GM18907 (cell line): Measurements from ENCODE around the gene RAP1GDS1.
"Not testable (repeated sequence)": the region's sequence is repeated elsewhere in the genome, so short reads cannot be mapped to it uniquely, and the experiment has no call there.

Experiments used
- ATAC-seq: cut with Tn5 transposase; IDR thresholded peaks from one replicate; pipeline ENCODE4 v1.9.1; 2021; ENCODE audit warnings: mild to moderate bottlenecking, moderate library complexity; ENCODE audit not compliant: unreplicated experiment

The RAP1GDS1 gene

DNA sequence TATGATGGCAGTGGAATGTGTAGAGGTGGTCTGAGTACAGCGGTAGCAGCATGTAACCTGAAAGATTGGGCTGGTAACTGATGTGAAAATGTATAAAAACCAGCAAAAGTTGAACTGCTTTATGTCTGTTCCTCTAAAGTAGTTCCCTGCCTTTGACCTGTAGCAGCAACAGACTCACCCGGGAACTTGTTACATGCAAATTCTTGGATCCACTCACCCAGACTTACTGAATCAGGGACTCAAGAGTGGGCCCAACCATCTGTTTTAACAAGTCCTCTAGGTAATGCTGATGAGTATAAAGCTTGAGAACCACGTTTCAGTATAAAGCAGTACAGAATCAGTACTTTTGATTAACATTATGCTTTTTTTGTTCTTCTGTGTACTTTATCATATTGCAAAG lies 84.7 kb downstream of the RAP1GDS1 start:
- no peak for ATAC-seq

DNA sequence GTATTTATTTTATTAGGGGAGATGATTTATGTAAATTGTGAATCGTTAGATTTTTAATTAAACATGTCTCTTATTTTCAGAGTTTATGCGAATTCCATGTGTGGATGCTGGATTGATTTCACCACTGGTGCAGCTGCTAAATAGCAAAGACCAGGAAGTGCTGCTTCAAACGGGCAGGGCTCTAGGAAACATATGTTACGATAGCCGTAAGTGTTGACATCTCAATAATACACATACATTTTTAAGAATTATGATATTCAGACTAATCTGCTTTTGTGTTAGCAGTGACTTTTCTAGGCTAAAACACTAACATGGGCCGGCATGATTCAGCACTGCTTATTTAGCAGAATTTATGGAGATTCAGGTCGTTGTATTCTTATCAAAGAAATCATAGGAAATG lies 91.2 kb downstream of the RAP1GDS1 start:
- no peak for ATAC-seq

DNA sequence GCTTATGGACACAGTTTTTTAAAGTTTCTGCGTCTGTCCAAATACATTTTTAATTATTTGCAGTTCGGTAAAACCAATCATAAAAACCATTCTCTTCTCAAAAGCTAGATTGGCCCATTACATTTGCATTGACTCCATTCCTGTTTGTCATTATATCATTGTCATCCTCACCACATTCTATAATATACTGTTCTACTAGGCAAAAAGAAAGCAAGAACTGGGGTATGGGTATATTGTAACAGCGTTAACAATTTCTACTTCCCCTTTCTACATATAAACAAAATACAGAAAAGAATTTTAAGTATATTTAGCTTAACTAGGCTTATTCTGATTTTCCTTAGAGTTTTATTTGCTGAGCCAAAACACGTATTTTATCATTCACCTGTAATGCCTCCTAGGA lies 91.8 kb downstream of the RAP1GDS1 start:
- ATAC-seq, result no peak

DNA sequence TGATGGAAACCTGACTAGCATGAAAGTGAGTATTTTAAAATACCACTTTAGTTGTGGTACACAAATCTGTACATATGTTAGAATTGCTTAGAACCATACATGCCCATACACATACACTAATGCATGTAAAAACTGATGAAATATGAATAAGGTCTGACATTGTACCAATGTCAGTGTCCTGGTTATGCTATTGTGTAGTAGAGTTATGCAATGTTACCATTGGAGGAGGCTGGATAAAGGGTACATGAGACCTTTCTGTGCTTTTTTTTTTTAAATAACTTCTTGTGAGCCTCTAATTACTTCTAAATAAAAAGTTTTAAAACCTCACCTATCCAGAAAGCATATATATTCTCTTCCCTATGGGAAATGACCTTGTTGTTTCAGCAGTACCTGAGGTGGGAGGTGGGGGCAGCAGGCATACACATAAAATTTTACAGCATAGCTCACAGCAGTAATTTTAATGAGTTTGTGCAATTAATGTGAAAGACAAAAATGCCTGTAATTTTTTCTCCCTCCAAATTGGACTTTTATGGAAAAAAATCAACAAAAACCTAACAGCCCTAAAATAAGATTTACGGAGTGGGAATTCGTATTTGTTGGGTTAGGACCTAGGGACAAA lies 97.6 kb downstream of the RAP1GDS1 start:
- no peak for ATAC-seq

DNA sequence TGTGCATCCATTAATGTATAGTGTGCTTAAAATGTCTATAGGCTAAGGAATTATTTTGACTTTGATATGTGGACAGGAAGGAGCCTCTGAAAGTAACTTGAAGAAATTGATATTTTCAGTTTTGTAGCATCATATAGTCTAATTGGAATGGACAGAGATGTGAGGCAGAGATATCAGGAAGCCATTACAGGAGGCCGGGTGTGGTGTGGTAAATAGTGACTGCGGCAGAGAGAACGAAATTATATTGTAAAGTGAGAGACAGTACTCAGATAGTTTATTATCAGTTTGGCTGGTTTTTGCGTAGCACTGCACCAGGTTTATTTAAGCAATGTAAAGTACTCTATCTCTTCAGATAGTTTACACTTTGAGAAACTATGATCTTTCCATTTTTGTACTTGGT lies 98.5 kb downstream of the RAP1GDS1 start:
- no peak for ATAC-seq

DNA sequence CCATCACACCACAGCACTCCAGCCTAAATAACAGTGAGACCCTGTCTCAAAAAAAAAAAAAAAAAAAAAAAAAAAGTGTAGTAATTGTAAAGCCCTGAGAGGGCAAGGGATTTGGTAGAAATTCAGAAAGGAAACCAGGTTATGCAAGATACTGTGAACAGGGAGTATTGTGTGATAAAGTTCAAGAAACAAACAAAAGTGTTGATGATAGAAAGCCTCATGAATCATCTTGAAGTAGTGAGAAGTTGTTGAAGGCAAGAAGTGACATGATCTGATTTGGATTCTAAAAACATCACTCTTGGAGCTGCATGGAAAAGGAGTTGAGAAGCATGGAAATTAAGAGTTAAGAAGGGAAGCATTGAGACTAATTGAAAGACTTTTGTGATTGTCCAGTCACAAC lies 102.2 kb downstream of the RAP1GDS1 start:
- ATAC-seq, result no peak

DNA sequence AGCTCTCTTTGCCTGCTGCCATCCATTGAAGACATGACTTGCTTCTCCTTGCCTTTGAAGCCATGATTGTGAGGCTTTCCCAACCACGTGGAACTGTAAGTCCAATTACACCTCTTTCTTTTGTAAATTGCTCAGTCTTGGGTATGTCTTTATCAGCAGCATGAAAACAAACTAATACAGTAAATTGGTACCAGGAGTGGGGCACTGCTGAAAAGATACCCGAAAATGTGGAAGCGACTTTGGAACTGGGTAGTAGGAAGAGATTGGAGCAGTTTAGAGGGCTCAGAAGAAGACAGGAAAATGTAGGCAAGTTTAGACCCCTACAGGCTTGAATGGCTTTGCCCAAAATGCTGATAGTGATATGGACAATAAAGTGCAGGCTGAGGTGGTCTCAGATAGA lies 105.1 kb downstream of the RAP1GDS1 start:
- not testable (repeated sequence) for ATAC-seq

DNA sequence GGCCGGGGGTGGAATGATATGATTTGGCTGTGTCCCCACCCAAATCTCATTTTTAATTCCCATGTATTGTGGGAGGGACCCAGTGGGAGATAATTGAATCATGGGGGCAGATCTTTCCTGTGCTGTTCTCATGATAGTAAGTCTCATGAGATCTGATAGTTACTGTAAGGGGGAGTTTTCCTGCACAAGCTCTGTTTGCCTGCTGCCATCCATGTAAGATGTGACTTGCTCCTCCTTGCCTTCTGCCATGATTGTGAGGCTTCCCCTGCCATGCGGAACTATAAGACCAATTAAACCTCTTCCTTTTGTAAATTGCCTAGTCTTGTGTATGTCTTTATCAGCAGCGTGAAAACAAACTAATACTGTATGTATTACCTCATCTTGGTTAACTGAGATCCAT lies 106.8 kb downstream of the RAP1GDS1 start:
- not testable (repeated sequence) for ATAC-seq

DNA sequence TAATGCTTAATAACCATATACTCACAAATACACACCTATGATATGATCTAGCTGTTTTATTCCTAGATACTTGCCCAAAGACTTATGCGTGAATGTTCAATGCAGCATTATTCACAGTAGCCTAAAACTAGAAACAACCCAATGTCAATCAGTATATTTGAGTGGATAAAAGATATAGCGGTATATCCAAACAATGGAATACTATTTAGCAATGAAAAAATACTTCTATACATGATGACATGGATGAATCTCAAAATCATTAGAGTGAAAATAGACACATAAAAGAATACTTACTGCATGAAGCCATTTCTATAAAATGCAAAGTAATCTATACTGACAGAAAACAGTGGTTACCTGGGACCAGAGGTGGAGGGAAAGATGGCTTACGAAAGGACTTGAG lies 108.1 kb downstream of the RAP1GDS1 start:
- ATAC-seq, result no peak

DNA sequence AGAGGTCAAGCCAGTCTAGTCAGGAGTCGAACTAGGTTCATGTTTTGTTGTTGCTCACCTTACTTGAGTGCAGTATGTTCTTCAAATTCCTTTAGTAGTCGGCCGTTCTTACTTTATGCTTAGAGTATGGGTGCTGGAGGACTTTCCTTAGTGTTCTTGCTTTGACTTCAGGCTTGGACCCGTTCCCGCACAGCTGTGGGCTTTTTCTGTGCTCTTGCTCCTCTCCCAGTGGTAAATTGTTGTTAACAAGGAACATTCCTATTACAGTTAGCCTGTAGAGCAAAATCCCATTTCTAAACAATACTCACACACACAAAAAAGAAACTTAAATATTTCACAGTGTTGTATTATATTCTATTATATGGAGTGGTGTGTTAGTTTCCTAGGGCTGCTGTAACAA lies 113.5 kb downstream of the RAP1GDS1 start:
- no peak for ATAC-seq

DNA sequence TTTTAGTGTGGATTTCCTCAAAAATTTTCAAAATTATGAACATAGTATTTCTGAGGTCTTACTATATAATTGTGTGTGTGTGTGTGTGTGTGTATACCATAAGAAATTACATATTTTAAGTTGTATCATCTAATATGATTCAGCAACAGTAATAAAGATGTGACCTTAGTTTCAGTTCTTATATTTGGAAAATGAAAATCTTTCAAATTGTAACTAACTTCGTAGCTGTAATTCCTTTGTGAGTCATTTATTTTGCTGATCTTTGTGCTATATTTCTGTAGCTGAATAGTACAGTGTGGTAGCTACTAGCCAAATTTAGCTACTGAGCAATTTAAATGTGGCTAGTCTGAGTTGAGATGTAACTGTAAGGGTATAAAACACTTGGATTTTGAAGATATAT lies 116.4 kb downstream of the RAP1GDS1 start:
- ATAC-seq, result no peak

DNA sequence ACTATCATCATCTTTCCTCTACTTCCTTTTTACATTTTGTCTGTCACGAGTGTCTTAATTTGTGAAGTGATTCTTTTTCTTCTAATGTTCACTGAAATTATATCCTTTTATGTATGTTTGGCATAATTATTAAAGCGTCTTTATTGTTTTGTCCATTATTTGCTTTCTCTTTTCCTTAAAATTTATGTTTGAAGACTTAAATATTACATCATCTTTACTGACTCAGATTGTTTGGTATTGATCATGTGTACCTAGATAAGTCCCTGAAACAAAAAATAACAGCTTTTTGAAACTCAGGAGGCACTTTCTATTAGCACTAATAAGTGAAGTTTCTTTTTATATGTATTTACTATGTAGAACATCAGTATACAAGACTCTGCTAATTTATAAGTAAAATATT lies 120.1 kb downstream of the RAP1GDS1 start:
- no peak for ATAC-seq

DNA sequence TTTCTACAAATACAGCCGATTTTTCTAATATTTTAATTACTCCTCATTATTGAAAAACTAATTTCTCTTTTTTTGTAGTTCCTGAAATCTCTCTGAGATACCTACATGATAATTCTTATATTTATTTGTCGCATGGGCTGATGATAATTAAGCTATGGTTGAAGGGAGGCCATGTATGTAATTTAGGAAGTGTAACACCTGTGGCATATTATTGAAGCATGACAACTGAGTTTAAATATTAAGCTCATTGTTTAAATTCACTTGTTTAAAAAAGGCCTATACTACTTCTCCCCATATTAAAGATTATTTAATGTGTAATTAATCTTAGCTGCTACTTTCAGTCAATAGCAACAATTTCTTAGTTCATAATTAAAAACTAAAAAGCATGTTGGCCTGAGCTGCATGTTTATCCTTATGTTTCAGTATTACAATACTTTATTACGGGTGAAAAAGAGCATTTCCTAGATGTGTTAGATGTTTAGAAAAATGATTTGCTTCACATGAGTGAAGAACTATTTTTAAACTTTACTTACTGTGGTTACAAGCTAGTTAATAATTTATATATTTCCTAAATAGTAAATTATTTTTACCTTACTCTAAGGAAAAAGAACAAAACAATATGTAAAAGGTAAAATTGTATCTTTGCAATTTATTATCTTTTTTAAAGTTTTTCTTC lies 122.4 kb downstream of the RAP1GDS1 start:
- ATAC-seq, result peak; percentile 83

DNA sequence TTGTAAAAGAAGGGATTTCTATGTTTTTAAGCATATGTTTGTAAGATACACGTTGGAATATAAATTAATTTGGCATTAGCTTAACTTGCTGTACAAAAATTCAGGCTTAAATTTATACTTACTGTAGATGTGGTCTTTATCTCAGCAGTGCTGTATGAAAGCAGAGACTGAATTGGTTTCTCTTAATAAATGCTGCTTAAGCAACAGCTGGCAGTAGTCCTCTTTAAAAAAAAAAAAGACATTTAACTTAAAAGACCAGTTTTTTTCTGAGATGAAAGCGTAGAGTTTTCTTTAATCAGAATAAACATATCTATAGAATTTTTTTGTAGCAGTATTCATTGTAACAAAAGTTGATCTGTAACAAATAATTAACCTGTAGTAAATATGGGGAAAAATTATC lies 124.6 kb downstream of the RAP1GDS1 start:
- no peak for ATAC-seq

DNA sequence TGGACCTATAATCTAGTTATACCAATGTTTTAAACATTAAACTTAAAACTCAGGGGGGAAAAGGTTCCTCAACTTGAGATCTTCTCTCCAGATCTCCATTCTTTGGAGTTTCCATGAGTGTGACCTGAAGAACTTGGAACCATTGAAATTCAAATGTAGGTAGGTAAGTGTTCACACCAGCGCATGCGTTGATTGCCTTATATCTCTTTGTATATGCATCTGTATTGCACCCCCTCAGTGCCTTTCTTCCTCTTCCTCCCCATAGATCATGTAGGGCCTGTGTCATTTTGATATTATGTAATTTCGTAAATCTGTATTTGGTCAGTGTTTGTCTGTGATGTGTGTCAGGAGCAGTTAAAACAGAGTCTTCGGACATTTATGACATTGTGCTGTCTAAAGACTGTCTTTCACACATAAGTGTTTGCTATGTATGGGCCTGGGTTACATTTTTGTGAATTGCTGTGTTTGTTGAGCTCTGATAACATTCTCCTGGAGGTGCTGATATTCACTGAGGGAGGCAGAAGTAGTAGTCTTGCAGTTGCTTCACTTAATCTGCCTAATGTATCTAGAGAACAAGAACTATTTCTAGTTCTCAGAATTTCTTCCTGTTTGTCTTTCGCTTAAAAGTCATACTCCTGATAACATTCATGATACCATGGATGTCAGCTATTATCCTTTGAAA lies 126.3 kb downstream of the RAP1GDS1 start:
- ATAC-seq, result no peak

DNA sequence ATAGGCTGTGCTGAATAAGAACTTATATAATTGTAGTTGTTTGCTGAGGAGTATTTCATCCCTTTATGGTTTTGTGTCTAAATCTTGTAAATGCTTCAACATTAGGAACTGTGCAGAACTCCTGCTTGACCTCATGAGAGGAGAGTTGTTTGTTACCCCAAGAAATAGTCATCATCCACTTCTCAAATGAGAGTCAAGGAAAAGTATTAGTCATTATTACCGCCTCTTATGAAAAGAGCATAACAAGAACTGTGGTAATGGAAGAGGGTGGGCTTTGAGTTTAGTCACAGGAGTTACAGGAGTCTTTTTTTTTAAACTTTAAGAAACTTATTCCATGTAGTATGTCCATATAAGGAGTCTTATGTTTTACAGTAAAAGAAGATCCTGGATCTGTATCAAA lies 132.9 kb downstream of the RAP1GDS1 start:
- ATAC-seq, result no peak

DNA sequence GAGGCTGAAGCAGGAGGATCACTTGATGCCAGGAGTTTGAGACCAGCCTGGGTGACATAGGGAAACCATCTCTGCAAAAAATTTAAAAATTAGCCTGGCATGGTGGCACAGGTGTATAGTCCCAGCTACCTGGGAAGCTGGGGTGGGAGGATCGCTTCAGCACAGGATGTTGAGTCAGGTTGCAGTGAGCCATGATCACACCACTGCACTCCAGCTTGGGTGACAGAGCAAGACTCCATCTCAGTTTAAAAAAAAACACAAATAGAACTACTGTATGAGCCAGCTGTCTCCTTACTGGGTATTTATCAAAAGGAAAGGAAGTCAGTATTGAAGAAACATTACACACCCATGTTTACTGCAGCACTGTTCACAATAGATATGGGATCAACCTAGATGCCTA lies 138.7 kb downstream of the RAP1GDS1 start:
- ATAC-seq, result no peak

DNA sequence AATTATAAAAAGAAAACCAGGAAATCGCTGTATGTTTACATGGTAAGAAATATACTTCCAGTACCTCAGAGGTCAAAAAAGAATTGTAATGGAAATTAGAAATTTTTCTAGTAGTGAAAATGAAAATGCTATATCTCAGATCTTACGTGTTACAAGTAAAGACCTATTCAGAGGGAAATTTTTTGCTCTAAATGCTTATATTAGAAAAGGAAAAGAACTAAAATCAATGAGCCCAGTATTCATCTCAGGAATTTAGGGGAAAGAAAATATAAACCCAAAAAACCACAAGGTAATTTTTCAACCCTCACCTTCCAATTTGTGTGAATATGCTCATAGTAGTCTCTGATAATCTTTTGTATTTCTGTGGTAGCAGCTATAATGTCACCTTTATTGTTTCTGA lies 145.6 kb downstream of the RAP1GDS1 start:
- ATAC-seq, result peak; percentile 82

DNA sequence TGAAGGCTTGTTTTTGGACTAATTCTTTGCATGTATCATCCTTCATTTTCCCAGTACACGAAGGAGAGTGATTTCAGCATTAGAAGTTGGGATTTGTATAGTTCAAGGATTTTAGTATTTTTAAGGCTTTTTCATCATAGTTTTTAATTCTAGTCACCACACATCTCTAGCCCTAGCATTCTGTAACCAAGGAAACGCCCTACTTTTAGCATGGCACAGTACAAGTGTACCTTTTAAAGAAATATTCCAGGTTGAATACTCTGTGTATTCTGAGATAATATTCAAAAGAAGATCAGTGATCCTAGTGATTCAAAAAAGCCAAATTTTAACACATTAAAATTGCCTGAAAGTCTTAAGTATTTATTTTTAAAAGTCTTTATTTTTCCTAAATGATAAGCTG lies 150.5 kb downstream of the RAP1GDS1 start:
- ATAC-seq, result no peak

DNA sequence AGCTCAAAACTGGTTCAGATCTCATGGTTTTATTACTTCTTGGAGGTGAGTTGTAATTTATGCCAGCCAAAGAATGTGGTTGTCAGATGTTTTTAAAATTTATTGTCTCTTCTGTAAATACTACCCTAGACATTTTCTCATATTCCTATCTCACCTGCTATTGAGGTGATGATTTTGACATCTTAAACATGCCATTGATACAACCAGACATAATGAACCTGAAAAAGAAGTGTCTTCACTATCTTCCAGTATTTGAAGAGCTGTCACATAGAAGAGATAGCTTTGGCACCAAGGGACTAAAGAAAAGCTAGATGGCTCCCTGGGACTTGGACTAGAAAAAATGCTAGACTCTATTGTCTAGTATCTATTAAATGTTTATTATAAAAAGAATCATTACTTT lies 155.7 kb downstream of the RAP1GDS1 start:
- no peak for ATAC-seq

DNA sequence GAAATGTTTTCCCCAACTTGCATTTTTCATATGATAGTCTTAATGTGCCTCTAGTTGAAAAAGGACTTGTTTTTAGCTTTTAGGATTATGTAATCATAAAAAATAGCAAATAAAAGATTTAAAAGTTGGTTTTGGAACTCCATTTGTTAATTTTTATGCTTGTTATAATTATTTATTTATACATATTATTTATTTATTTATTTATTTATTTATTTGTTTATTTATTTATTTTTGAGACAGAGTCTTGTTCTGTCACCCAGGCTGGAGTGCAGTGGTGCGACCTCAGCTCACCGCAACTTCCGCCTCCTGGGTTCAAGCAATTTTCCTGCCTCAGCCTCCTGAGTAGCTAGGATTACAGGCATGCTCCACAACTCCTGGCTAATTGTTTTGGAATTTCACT lies 159.0 kb downstream of the RAP1GDS1 start:
- not testable (repeated sequence) for ATAC-seq

DNA sequence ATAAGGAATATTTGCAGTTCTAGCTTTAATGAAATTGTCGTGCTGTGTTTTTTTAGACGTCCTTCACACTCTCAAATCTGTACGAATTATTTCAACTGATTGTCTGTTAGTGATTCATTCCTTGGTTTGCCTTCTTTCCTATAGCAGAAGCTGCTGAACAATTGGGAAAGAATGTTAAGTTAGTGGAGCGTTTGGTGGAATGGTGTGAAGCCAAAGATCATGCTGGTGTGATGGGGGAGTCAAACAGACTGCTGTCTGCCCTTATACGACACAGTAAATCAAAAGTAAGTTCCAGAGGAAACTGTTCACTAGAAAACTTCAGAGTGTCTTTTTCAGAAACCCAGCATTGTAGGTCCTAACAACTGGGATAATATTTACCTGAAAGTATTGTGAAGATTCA lies 159.9 kb downstream of the RAP1GDS1 start:
- no peak for ATAC-seq
